ENCODE measurements around the gene THADA.

THADA gene

DNA sequence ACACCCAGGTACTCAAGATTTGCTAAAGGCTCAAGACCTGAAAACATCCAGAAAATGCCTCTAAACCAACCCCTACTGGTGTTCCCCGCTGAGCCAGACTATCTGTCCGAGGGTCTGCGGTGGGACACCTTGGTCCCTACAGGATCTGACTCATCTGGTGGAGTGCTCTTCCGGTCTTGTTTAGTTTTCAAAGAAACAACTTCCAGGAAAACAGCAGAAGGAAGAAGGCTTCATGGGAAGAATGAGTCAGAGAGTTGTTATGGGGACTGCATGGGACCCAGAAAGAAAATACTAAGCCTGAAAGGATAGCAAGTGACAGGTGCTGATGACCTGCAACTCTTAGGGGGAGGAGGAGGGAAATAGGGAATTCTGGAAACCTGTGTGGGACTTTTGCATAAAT, 410.7 kb downstream of the THADA start:
- ChIA-PET CTCF (interaction anchor here (1.3 kb wide), 1 partner anchor 10 kb away, joined by 3 read pairs; no protein-coding TSS in a partner anchor), POLR2A (no interaction called here)
- TF ChIP-seq CTCF (IDR thresholded peaks at IDR 0.05; ENCODE audit: control extremely low read depth, extremely low read depth, low read depth, missing control alignments), result no peak
- no peak for DNase-seq (ENCODE audit: extremely low spot score)

DNA sequence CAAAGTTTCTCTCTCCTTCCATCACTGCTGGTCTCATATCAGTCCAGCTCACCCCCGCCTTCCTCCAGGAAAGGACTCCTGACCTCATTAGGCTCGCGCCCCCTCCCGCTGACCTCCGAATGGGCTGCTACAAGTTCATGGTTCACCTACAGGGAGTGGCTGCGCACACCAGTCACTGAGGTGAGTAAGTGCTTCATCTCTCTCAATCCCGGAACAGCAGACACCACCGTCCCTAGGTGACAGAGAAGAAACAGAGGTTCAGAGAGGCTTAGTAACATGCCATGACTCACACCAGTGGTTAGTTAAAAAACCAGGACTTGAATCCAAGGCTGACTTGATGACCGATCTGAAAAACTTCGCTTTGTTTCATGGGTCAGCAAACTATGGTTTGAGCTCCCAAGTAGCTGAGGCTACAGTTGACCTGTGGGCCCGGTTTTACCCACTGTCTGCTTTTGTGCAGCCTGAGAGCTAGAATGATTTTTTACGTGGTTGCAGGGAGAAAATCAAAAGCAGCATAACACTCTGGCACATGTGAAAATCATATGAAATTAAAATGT, 411.4 kb downstream of the THADA start:
- no peak for DNase-seq (ENCODE audit: extremely low spot score)
- POLR2A ChIA-PET, result no interaction called here
- TF ChIP-seq CTCF (IDR thresholded peaks at IDR 0.05; ENCODE audit: control extremely low read depth, extremely low read depth, low read depth, missing control alignments), result no peak
- CTCF ChIA-PET, result interaction anchor here (0.9 kb wide), 1 partner anchor 15 kb away, joined by 3 read pairs; no protein-coding TSS in a partner anchor

DNA sequence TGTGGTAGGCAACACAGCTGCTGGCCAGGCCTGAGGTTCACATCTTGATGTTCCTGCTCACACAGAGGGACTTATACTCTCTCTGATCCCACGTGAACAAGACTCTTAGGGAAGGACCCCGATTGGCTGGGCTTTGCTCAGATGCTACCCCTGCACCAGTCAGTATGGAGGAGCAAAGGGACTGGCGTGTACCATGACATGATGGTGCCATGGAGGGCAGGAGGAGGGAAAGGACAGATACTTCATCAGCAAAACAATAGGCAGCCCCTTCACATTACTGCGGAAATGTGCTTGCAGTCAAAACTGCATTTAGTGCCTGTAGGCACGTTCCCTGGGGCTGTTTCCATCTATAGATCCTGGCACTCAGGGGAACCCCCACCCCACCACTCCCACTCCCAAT, 412.1 kb downstream of the THADA start:
- no peak for DNase-seq (ENCODE audit: extremely low spot score)
- TF ChIP-seq CTCF (IDR thresholded peaks at IDR 0.05; ENCODE audit: control extremely low read depth, extremely low read depth, low read depth, missing control alignments), result no peak
- POLR2A ChIA-PET, result no interaction called here
- CTCF ChIA-PET, result no interaction called here

DNA sequence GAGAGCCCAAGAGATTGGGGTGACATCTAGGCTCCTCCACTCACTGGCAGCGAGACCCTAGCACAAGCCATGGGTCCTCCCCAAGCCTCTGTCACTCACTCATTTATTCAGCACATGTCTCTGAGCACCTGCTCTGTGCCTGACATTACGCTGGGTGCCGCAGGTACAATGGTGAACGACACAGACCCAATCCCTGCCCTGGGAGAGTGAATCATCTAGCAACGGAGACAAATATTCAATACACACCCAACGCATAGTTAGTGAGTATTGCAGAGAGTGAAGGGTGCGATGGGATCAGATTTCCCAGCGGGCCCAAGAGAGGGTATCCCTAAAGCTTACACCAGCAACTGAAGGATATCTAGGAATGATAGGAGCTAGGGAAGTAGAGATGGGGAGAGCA, 414.9 kb downstream of the THADA start:
- TF ChIP-seq CTCF (IDR thresholded peaks at IDR 0.05; ENCODE audit: control extremely low read depth, extremely low read depth, low read depth, missing control alignments), result no peak
- POLR2A ChIA-PET, result no interaction called here
- no peak for DNase-seq (ENCODE audit: extremely low spot score)
- CTCF ChIA-PET, result interaction anchor here (1.1 to 1.9 kb wide), 5 partner anchors 10 to 303 kb away, joined by 3 to 15 read pairs (median 5); no protein-coding TSS in a partner anchor
